ENCODE results near the gene TBX19.
A peak's percentile ranks its signal among the peaks of the same experiment; 100 is the strongest.

The TBX19 gene

GRCh38 chr1:168285521-168285790 is 4.8 kb downstream of the TBX19 start:
- DNase-seq, result peak; percentile 13

- DNase-seq, result no peak
These were observed 5.6 kb downstream of the TBX19 start for GRCh38 chr1:168285971-168286927.

GRCh38 chr1:168287237-168287664 is 6.6 kb downstream of the TBX19 start:
- peak; percentile 54 for DNase-seq

- DNase-seq, result peak; percentile 8
These were observed 7.8 kb downstream of the TBX19 start for GRCh38 chr1:168288311-168289052.

- no peak for DNase-seq
These were observed 10.7 kb downstream of the TBX19 start for GRCh38 chr1:168291222-168291837.

- no peak for DNase-seq
These were observed 12.7 kb downstream of the TBX19 start for GRCh38 chr1:168293356-168293755.

- DNase-seq, result no peak
These were observed 14.9 kb downstream of the TBX19 start for GRCh38 chr1:168295411-168296114.

GRCh38 chr1:168297019-168297730 is 16.5 kb downstream of the TBX19 start:
- no peak for DNase-seq

- DNase-seq, result no peak
These were observed 17.8 kb downstream of the TBX19 start for GRCh38 chr1:168298446-168298845.

- no peak for DNase-seq
These were observed 19.9 kb downstream of the TBX19 start for GRCh38 chr1:168300626-168301025.

- DNase-seq, result peak; percentile 72
These were observed 21.1 kb downstream of the TBX19 start for GRCh38 chr1:168301664-168302320.

- no peak for DNase-seq
These were observed 23.3 kb downstream of the TBX19 start for GRCh38 chr1:168303716-168304540.

- DNase-seq, result no peak
These were observed 24.2 kb downstream of the TBX19 start for GRCh38 chr1:168304865-168305264.

GRCh38 chr1:168312718-168313604 is 32.3 kb downstream of the TBX19 start:
- no peak for DNase-seq

GRCh38 chr1:168316142-168316541 is 35.5 kb downstream of the TBX19 start:
- DNase-seq, result no peak

- DNase-seq, result no peak
These were observed 36.6 kb downstream of the TBX19 start for GRCh38 chr1:168317309-168317708.

- peak; percentile 31 for DNase-seq
These were observed 39.0 kb downstream of the TBX19 start for GRCh38 chr1:168319691-168320090.

GRCh38 chr1:168320149-168320548 is 39.5 kb downstream of the TBX19 start:
- no peak for DNase-seq

- DNase-seq, result peak; percentile 86
These were observed 40.2 kb downstream of the TBX19 start for GRCh38 chr1:168320800-168321450.

All from fibroblast of skin of right quadriceps (primary cell).